ENCODE measurements around the gene VEGFA.

Gene VEGFA

GRCh38 chr6:43769526-43770371 lies at the start of gene VEGFA:
TSS of gene VEGFA (plus strand) at chr6:43770211.
- DNase-seq (ENCODE audit: low read depth in 1 of 2, low spot score in 1 of 2), result peak; percentile 76 to 81

GRCh38 chr6:43720999-43721398 lies 49.0 kb upstream of the VEGFA start:
- no peak for DNase-seq (ENCODE audit: low read depth in 1 of 2, low spot score in 1 of 2)

GRCh38 chr6:43722920-43723545 lies 47.0 kb upstream of the VEGFA start:
- no peak for DNase-seq (ENCODE audit: low read depth in 1 of 2, low spot score in 1 of 2)

- DNase-seq (ENCODE audit: low read depth in 1 of 2, low spot score in 1 of 2), result peak; percentile 43 to 55
These were observed 46.2 kb upstream of the VEGFA start for GRCh38 chr6:43723737-43724295.

- no peak for DNase-seq (ENCODE audit: low read depth in 1 of 2, low spot score in 1 of 2)
These were observed 45.7 kb upstream of the VEGFA start for GRCh38 chr6:43724354-43724753.

- DNase-seq (ENCODE audit: low read depth in 1 of 2, low spot score in 1 of 2), result peak; percentile 16 to 67
These were observed 44.9 kb upstream of the VEGFA start for GRCh38 chr6:43724914-43725642.

- no peak for DNase-seq (ENCODE audit: low read depth in 1 of 2, low spot score in 1 of 2)
These were observed 44.1 kb upstream of the VEGFA start for GRCh38 chr6:43725643-43726580.

- no peak for DNase-seq (ENCODE audit: low read depth in 1 of 2, low spot score in 1 of 2)
These were observed 42.4 kb upstream of the VEGFA start for GRCh38 chr6:43727634-43728033.

- no peak for DNase-seq (ENCODE audit: low read depth in 1 of 2, low spot score in 1 of 2)
These were observed 41.4 kb upstream of the VEGFA start for GRCh38 chr6:43728586-43728985.

GRCh38 chr6:43729537-43729936 lies 40.5 kb upstream of the VEGFA start:
- DNase-seq (ENCODE audit: low read depth in 1 of 2, low spot score in 1 of 2), result no peak

- no peak for DNase-seq (ENCODE audit: low read depth in 1 of 2, low spot score in 1 of 2)
These were observed 39.4 kb upstream of the VEGFA start for GRCh38 chr6:43730634-43731033.

- DNase-seq (ENCODE audit: low read depth in 1 of 2, low spot score in 1 of 2), result peak in 1 of 2 donors; percentile 12
These were observed 36.3 kb upstream of the VEGFA start for GRCh38 chr6:43733471-43734293.

GRCh38 chr6:43734294-43734665 lies 35.7 kb upstream of the VEGFA start:
- no peak for DNase-seq (ENCODE audit: low read depth in 1 of 2, low spot score in 1 of 2)

GRCh38 chr6:43735642-43736199 lies 34.3 kb upstream of the VEGFA start:
- DNase-seq (ENCODE audit: low read depth in 1 of 2, low spot score in 1 of 2), result no peak

GRCh38 chr6:43736211-43736786 lies 33.7 kb upstream of the VEGFA start:
- DNase-seq (ENCODE audit: low read depth in 1 of 2, low spot score in 1 of 2), result no peak

- no peak for DNase-seq (ENCODE audit: low read depth in 1 of 2, low spot score in 1 of 2)
These were observed 33.2 kb upstream of the VEGFA start for GRCh38 chr6:43736844-43737243.

GRCh38 chr6:43737272-43738081 lies 32.5 kb upstream of the VEGFA start:
- DNase-seq (ENCODE audit: low read depth in 1 of 2, low spot score in 1 of 2), result no peak

GRCh38 chr6:43738267-43738676 lies 31.7 kb upstream of the VEGFA start:
- no peak for DNase-seq (ENCODE audit: low read depth in 1 of 2, low spot score in 1 of 2)
